Activated T-cell treated with anti-CD3 and anti-CD28 coated beads for 4 hours (primary cell): ENCODE results near the gene MUC4.
"Not testable (repeated sequence)": the region's sequence is repeated elsewhere in the genome, so short reads cannot be mapped to it uniquely, and the experiment has no call there.

Experiments used
- DNase-seq: peaks from one replicate; pipeline ENCODE4 v3.0.0-alpha.2; 2020

The MUC4 gene

GRCh38 chr3:195758721-195759353 is 52.9 kb downstream of the MUC4 start:
- no peak for DNase-seq

- no peak for DNase-seq
Measured at GRCh38 chr3:195757827-195758226, 53.9 kb downstream of the MUC4 start.

- DNase-seq: no peak
Measured at GRCh38 chr3:195757438-195757770, 54.3 kb downstream of the MUC4 start.

- peak; percentile 12 for DNase-seq
Measured at GRCh38 chr3:195755791-195756676, 55.7 kb downstream of the MUC4 start.

GRCh38 chr3:195755391-195755790 is 56.3 kb downstream of the MUC4 start:
- no peak for DNase-seq

GRCh38 chr3:195754906-195755305 is 56.8 kb downstream of the MUC4 start:
- no peak for DNase-seq

GRCh38 chr3:195754141-195754540 is 57.6 kb downstream of the MUC4 start:
- no peak for DNase-seq

- no peak for DNase-seq
Measured at GRCh38 chr3:195753581-195753980, 58.1 kb downstream of the MUC4 start.

GRCh38 chr3:195752546-195753331 is 59.0 kb downstream of the MUC4 start:
- no peak for DNase-seq

- DNase-seq: no peak
Measured at GRCh38 chr3:195752066-195752465, 59.7 kb downstream of the MUC4 start.

GRCh38 chr3:195751560-195751959 is 60.2 kb downstream of the MUC4 start:
- DNase-seq: no peak

- DNase-seq: no peak
Measured at GRCh38 chr3:195750797-195751520, 60.8 kb downstream of the MUC4 start.

GRCh38 chr3:195749101-195749500 is 62.6 kb downstream of the MUC4 start:
- not testable (repeated sequence) for DNase-seq

GRCh38 chr3:195748661-195749060 is 63.1 kb downstream of the MUC4 start:
- no peak for DNase-seq

GRCh38 chr3:195746751-195747150 is 65.0 kb downstream of the MUC4 start:
- no peak for DNase-seq

GRCh38 chr3:195746346-195746745 is 65.4 kb downstream of the MUC4 start:
- DNase-seq: no peak

- no peak for DNase-seq
Measured at GRCh38 chr3:195744437-195744836, 67.3 kb downstream of the MUC4 start.

GRCh38 chr3:195739561-195740111 is 72.1 kb downstream of the MUC4 start:
- DNase-seq: no peak

- no peak for DNase-seq
Measured at GRCh38 chr3:195738274-195739044, 73.3 kb downstream of the MUC4 start.

GRCh38 chr3:195737782-195738181 is 73.9 kb downstream of the MUC4 start:
- not testable (repeated sequence) for DNase-seq

- DNase-seq: no peak
Measured at GRCh38 chr3:195736866-195737490, 74.8 kb downstream of the MUC4 start.
